GM23248 (cell line): ENCODE data around the gene LPAR5. TPM values are rescaled to one million over a fixed set of nuclear protein-coding genes. Genes with fewer than 3 reads are reported as not detected.

ENCODE experiments used
- DNase-seq: peaks from one replicate; pipeline ENCODE4 v3.0.0-alpha.2; 2015
- H2AFZ ChIP-seq: fragments of 200-600 bp; sonication (generic); 2 replicates; pipeline ENCODE4 v1.6.1; 2016; ENCODE audit warnings: antibody characterized with exemption
- H3F3A ChIP-seq: fragments of 200-600 bp; sonication (generic); 2 replicates; pipeline ENCODE4 v1.6.1; 2016; ENCODE audit warnings: mild to moderate bottlenecking, antibody characterized with exemption, mixed run types; ENCODE audit not compliant: insufficient read depth
- H3K27ac ChIP-seq: fragments of 200-600 bp; sonication (generic); 2 replicates; pipeline ENCODE4 v1.5.1; 2016; ENCODE audit warnings: mild to moderate bottlenecking
- H3K27me3 ChIP-seq: fragments of 200-600 bp; sonication (generic); replicated peaks from 2 replicates; pipeline ENCODE4 v1.6.1; 2016; ENCODE audit warnings: mild to moderate bottlenecking; ENCODE audit not compliant: insufficient read depth
- H3K36me3 ChIP-seq: fragments of 200-600 bp; sonication (generic); 2 replicates; pipeline ENCODE4 v1.6.1; 2016; ENCODE audit warnings: low read depth, mild to moderate bottlenecking
- H3K4me1 ChIP-seq: fragments of 200-600 bp; sonication (generic); 2 replicates; pipeline ENCODE4 v1.6.1; 2016; ENCODE audit warnings: mild to moderate bottlenecking; ENCODE audit not compliant: insufficient read depth
- H3K4me2 ChIP-seq: fragments of 200-600 bp; sonication (generic); one replicate; pipeline ENCODE4 v1.6.1; 2016; ENCODE audit warnings: mild to moderate bottlenecking; ENCODE audit not compliant: unreplicated experiment
- H3K4me3 ChIP-seq: fragments of 200-600 bp; sonication (generic); 2 replicates; pipeline ENCODE4 v1.5.1; 2016; ENCODE audit warnings: mild to moderate bottlenecking
- H3K79me2 ChIP-seq: fragments of 200-600 bp; sonication (generic); 2 replicates; pipeline ENCODE4 v1.6.1; 2016; ENCODE audit warnings: mild to moderate bottlenecking; ENCODE audit not compliant: insufficient read depth
- H3K9ac ChIP-seq: fragments of 200-600 bp; sonication (generic); 2 replicates; pipeline ENCODE4 v1.6.1; 2016; ENCODE audit warnings: mild to moderate bottlenecking
- H3K9me2 ChIP-seq: fragments of 200-600 bp; sonication (generic); 2 replicates; pipeline ENCODE4 v1.6.1; 2016; ENCODE audit warnings: mixed run types, mild to moderate bottlenecking, moderate library complexity; ENCODE audit not compliant: insufficient read depth
- H3K9me3 ChIP-seq: fragments of 200-600 bp; sonication (generic); one replicate; pipeline ENCODE4 v1.6.1; 2017; ENCODE audit warnings: low read depth
- H4K20me1 ChIP-seq: fragments of 200-600 bp; sonication (generic); 2 replicates; pipeline ENCODE4 v1.6.0; 2016; ENCODE audit not compliant: insufficient read depth
- EZH2 ChIP-seq: fragments of 200-600 bp; sonication (generic); IDR thresholded peaks from 2 replicates; pipeline ENCODE4 v1.6.1; 2018; ENCODE audit warnings: antibody characterized with exemption, mild to moderate bottlenecking; ENCODE audit not compliant: insufficient read depth, poor library complexity, severe bottlenecking
- EZH2phosphoT487 ChIP-seq: fragments of 200-600 bp; sonication (generic); IDR thresholded peaks from 2 replicates; pipeline ENCODE4 v1.6.1; 2018; ENCODE audit warnings: antibody characterized with exemption, moderate library complexity, mild to moderate bottlenecking, low read depth; ENCODE audit not compliant: insufficient read depth
- WGBS, 2 experiments: methylation state at CpG; one replicate each; pipeline ENCODE4 v1.1.6; 2015 to 2017; ENCODE audit warnings: low lambda C conversion rate in 2 of 2, low coverage in 1 of 2; ENCODE audit errors: missing lambda C conversion rate in 2 of 2; 5-methylcytosine and 5-hydroxymethylcytosine counted together
- in situ Hi-C: fragments of 300-500 bp; cut with MboI; formaldehyde crosslinking; loops from 2 replicates; pipeline ENCODE4 v1.15.0; 2020
- polyA plus RNA-seq: library from polyadenylated mRNA; unstranded; fragments of >200 nt; fragmentation: Nextera tagmentation; extraction: Ambion mirVana; gene quantifications from 2 replicates; pipeline ENCODE4 v1.2.1, GENCODE V29; 2016
- total RNA-seq: library from RNA; depleted of rRNA; stranded (reverse); fragments of >200 nt; shearing (Covaris generic); gene quantifications from 2 replicates; pipeline ENCODE4 v1.2.3, GENCODE V29; 2014

LPAR5 gene
- total and polyA plus RNA-seq, 2 experiments from 2014 or later: not detected

DNA sequence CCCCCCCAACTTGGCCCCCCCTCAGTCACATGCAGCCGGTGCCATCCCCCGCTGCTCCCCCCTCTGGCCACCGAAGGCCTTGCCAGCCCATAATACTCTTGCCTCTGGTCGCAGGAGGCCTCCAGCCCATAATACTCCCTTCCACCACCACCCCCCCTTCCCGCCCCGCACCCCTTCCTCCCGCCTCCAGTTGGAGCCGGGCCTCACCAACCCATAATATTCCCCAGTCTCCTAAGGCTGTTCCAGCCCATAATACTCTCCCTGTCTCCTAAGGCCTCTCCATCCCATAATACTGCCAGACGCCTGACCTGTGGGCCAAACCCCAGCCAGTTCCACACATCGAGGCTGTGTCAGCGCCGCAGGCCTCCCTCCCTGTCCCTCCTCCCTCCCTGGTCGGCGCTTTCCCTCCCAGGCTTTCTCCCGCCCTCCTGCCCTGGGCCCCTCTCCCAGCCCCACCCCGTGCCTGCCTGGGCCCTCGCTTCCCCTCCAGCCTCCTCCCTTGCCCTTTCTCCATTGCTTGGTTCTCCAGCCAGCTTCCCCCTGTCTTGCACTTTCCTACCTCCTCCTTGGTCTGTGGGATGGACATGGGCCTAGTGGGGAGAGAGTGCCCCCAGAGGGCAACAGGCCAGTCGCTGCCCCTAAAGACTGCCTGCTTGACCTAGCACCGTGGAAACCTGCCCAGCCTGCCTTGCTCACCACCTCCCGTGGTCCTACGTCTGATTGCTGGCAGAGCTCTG, 21.8 kb downstream of the LPAR5 start:
- Histone ChIP-seq H3K9ac (peak overlapping the region; percentile 61), H4K20me1 (no peaks in the 10 kb centered on the region), H3K9me3 (no peaks in the 10 kb centered on the region), H3K36me3 (no peaks in the 10 kb centered on the region), H3F3A (peaks cover 25% of the 10 kb centered on the region), H2AFZ (peak overlapping the region; percentile 72), H3K27ac (peak overlapping the region; percentile 78), H3K27me3 (no peaks in the 10 kb centered on the region), H3K4me1 (peaks cover 12% of the 10 kb centered on the region; the same call in 1 of the 2 replicates), H3K79me2 (no peaks in the 10 kb centered on the region), H3K4me3 (no peak overlapping the region), H3K9me2 (no peaks in the 10 kb centered on the region), H3K4me2 (no peak overlapping the region)
- WGBS, 2 experiments: 11 to 13% methylated on average over 10 to 21 of the region's 21 CpGs
- peak; percentile 97 for DNase-seq
- in situ Hi-C loops: no loop called here
- TF ChIP-seq EZH2 (no peak), EZH2phosphoT487 (no peak)

DNA sequence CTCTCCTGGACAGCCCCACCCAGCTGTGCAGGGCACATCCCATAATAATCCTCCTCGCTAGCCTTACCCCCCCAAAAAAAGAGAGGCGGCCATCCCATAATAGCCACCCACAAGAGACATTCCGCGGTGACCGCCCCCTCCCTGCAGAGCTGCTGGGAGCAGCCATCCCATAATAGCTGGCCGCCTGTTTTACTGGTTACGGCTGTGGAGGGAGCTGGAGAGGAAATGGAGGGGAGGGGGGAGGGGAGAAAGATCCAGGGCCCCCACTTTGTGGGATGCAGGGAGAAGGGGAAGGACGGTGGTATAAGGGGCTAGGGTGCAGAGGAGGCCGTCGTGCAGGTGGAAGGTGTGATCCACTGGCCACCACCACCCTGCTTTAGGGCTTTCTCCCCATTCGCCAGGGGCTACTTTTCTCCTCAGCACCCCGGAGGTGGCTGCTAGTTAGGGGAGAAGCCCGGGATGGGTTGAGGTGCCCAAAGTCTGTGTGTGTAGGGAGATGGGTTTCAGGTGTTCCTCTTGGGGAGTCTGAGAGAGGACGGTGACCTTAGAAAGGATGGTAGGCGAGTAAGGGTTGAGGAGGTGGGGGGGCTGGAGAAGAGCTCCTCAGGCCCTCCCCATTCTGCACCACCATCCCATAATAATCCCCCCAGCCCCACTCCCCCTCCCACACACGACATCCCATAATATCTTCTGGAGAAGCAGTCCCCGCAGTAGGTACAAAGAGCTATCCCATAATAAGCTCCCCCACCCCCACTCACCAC, 22.6 kb downstream of the LPAR5 start:
- in situ Hi-C loops: no loop called here
- peak overlapping the region; percentile 69 for H2AFZ ChIP-seq

DNA sequence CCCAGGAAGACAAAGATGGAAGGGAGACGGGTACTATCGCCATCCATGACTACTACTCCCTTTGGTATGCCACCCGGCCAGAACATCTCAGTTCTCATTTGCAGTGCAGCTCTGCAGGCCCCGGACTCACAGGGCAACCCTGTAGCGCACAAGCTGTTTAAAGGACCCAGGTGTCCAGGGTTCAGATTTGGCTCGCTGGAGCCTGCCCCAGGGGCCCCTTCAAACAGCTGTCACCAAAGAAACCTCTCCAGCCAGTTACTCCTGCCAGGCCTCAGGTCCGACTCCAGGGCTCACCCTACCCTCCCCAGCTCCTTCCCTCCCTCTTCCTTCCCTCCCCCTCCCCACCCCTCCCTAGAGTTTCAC, 23.1 kb downstream of the LPAR5 start:
- TF ChIP-seq EZH2: no peak
- no peak for TF ChIP-seq EZH2phosphoT487
- in situ Hi-C loops: no loop called here
- Histone ChIP-seq H3K27ac (peak overlapping the region; percentile 46), H4K20me1 (no peaks in the 10 kb centered on the region), H3K27me3 (no peaks in the 10 kb centered on the region), H2AFZ (peak overlapping the region; percentile 69), H3K9me2 (no peaks in the 10 kb centered on the region), H3K4me1 (peaks cover 14% of the 10 kb centered on the region; the same call in 1 of the 2 replicates), H3K4me3 (no peak overlapping the region), H3F3A (peaks cover 38% of the 10 kb centered on the region), H3K4me2 (peak overlapping the region; percentile 35), H3K9ac (peak overlapping the region; percentile 62), H3K36me3 (no peaks in the 10 kb centered on the region), H3K9me3 (no peaks in the 10 kb centered on the region), H3K79me2 (no peaks in the 10 kb centered on the region)
- 57 to 84% methylated on average over 5 to 7 of the region's 7 CpGs for WGBS, 2 experiments
- DNase-seq: peak; percentile 32

More for the DNA sequence above, 22.6 kb downstream of the LPAR5 start:
- Histone ChIP-seq H3K9me2 (no peaks in the 10 kb centered on the region), H3K4me2 (peak overlapping the region; percentile 35), H4K20me1 (no peaks in the 10 kb centered on the region), H3K9ac (peak overlapping the region; percentile 62), H3K27ac (peak overlapping the region; percentile 46), H3K4me1 (peaks cover 12% of the 10 kb centered on the region; the same call in 1 of the 2 replicates), H3K79me2 (no peaks in the 10 kb centered on the region), H3K27me3 (no peaks in the 10 kb centered on the region), H3K9me3 (no peaks in the 10 kb centered on the region), H3F3A (peaks cover 33% of the 10 kb centered on the region), H3K36me3 (no peaks in the 10 kb centered on the region), H3K4me3 (no peak overlapping the region)
- peak; percentile 74 for DNase-seq
- no peak for TF ChIP-seq EZH2
- no peak for TF ChIP-seq EZH2phosphoT487
- 4% methylated on average over 17 of the region's 17 CpGs for WGBS, 2 experiments

DNA sequence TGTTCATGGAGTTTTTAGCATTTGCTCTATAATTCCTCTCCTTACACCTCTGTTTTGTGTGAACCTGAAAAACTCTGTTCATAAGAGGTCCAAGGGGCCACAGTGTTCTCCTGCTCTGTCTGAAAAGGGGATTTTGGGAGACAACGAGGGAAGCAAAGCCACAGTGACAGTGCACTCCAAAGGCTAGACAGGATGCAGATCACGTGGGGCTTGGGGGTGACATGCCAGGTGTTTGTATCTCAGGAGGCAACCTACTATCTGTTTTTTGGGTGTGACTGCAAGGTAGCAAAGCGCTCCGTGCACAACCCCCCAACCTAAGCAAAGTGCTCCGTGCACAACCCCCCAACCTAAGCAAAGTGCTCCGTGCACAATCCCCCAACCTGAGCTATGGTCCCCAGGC, 23.5 kb downstream of the LPAR5 start:
- H3K27ac ChIP-seq: no peak overlapping the region
- in situ Hi-C loops: no loop called here

More for the DNA sequence above, 23.5 kb downstream of the LPAR5 start:
- 88 to 95% methylated on average over 6 of the region's 6 CpGs for WGBS, 2 experiments
- TF ChIP-seq EZH2: no peak
- no peak for TF ChIP-seq EZH2phosphoT487
- no peak for DNase-seq
- Histone ChIP-seq H3K4me2 (peak overlapping the region; percentile 35), H3K36me3 (no peaks in the 10 kb centered on the region), H3K79me2 (no peaks in the 10 kb centered on the region), H3F3A (peaks cover 35% of the 10 kb centered on the region), H4K20me1 (no peaks in the 10 kb centered on the region), H3K9me2 (no peaks in the 10 kb centered on the region), H3K27me3 (no peaks in the 10 kb centered on the region), H3K9me3 (no peaks in the 10 kb centered on the region), H2AFZ (0 out of 2 replicates have a peak overlapping the region, but pooled peaks have one; percentile 69), H3K4me1 (peaks cover 15% of the 10 kb centered on the region; the same call in 1 of the 2 replicates), H3K9ac (no peak overlapping the region), H3K4me3 (no peak overlapping the region)
